Measurements from ENCODE around the gene PDCD11. TPM values are rescaled to one million over a fixed set of nuclear protein-coding genes. Genes with fewer than 3 reads are reported as not detected.
A peak's percentile ranks its signal among the peaks of the same experiment; 100 is the strongest.

PDCD11 gene
- total RNA-seq, 4 donors from 2014 or later, result 12.0 to 17.4 (median 15.0) TPM

GRCh38 chr10:103492655-103493261 is 96.3 kb downstream of the PDCD11 start:
- Histone ChIP-seq H3K4me1 (peaks cover 19 to 29% (median 21%) of the 10 kb centered on the region in 4 donors), H3K9me3 (no peaks in the 10 kb centered on the region), H3K36me3 (no peaks in the 10 kb centered on the region), H3K27me3 (peaks cover 0 to 39% (median 12%) of the 10 kb centered on the region in 4 donors), H3K27ac (replicated peaks in 1 of 4) (no peak overlapping the region), H3K4me3 (peak overlapping the region in 3 of 4 donors; percentile 62 to 67 (median 65))
- intact Hi-C loops (cut with DNase I), result no loop called here
- no peak for TF ChIP-seq EP300 (IDR thresholded peaks at IDR 0.05)
- TF ChIP-seq POLR2A (IDR thresholded peaks at IDR 0.05; ENCODE audit: low read depth), result no peak
- no peak for TF ChIP-seq POLR2AphosphoS5 (IDR thresholded peaks at IDR 0.05)
- WGBS, result 94% methylated on average over 1 of the region's 5 CpGs
- no peak for DNase-seq (ENCODE audit: extremely low spot score)

- H3K4me3 ChIP-seq, result peak within 1 kb of the TSS; percentile 62 to 70 (median 66)
- WGBS, result 7% methylated on average over 30 of the region's 65 CpGs
- H3K27me3 ChIP-seq, result peaks cover 0 to 46% (median 12%) of the 10 kb centered on the region in 4 donors
- DNase-seq (ENCODE audit: extremely low spot score), result no peak
- H3K36me3 ChIP-seq, result no peaks in the 10 kb centered on the region
- H3K27ac ChIP-seq (replicated peaks in 1 of 4), result no peak within 1 kb of the TSS
- no peaks in the 10 kb centered on the region for H3K9me3 ChIP-seq
- TF ChIP-seq EP300 (IDR thresholded peaks at IDR 0.05) (no peak), CTCF (IDR thresholded peaks at IDR 0.05) (no peak), POLR2AphosphoS5 (IDR thresholded peaks at IDR 0.05) (no peak), POLR2A (IDR thresholded peaks at IDR 0.05; ENCODE audit: low read depth) (no peak)
- peaks cover 19 to 29% (median 21%) of the 10 kb centered on the region in 4 donors for H3K4me1 ChIP-seq
- intact Hi-C loops (cut with DNase I), result no loop called here
These were observed 97.0 kb downstream of the PDCD11 start, which contains the start of gene NEURL1 for GRCh38 chr10:103493362-103493915. TSS of gene NEURL1 (plus strand) at chr10:103493705. CDS start at chr10:103494388, 683 bp downstream.

- intact Hi-C loops (cut with DNase I), result no loop called here
- 33% methylated on average over 4 of the region's 92 CpGs for WGBS
- Histone ChIP-seq H3K27me3 (peaks cover 0 to 47% (median 12%) of the 10 kb centered on the region in 4 donors), H3K36me3 (no peaks in the 10 kb centered on the region), H3K27ac (replicated peaks in 1 of 4) (no peak overlapping the region), H3K9me3 (no peaks in the 10 kb centered on the region), H3K4me1 (peaks cover 19 to 29% (median 21%) of the 10 kb centered on the region in 4 donors), H3K4me3 (peak overlapping the region; percentile 62 to 70 (median 66))
- DNase-seq (ENCODE audit: extremely low spot score), result no peak
- TF ChIP-seq POLR2A (IDR thresholded peaks at IDR 0.05; ENCODE audit: low read depth), result no peak
- no peak for TF ChIP-seq EP300 (IDR thresholded peaks at IDR 0.05)
- no peak for TF ChIP-seq POLR2AphosphoS5 (IDR thresholded peaks at IDR 0.05)
- no peak for TF ChIP-seq CTCF (IDR thresholded peaks at IDR 0.05)
These were observed 97.8 kb downstream of the PDCD11 start for GRCh38 chr10:103493916-103494877.

GRCh38 chr10:103495321-103495720 is 98.9 kb downstream of the PDCD11 start:
- Histone ChIP-seq H3K9me3 (no peaks in the 10 kb centered on the region), H3K4me3 (no peak overlapping the region), H3K4me1 (peaks cover 19 to 29% (median 21%) of the 10 kb centered on the region in 4 donors), H3K27me3 (peaks cover 0 to 53% (median 12%) of the 10 kb centered on the region in 4 donors), H3K27ac (replicated peaks in 1 of 4) (no peak overlapping the region), H3K36me3 (no peaks in the 10 kb centered on the region)
- 97% methylated on average over 3 of the region's 3 CpGs for WGBS
- no peak for DNase-seq (ENCODE audit: extremely low spot score)
- intact Hi-C loops (cut with DNase I), result no loop called here
- no peak for TF ChIP-seq POLR2A (IDR thresholded peaks at IDR 0.05; ENCODE audit: low read depth)
- TF ChIP-seq CTCF (IDR thresholded peaks at IDR 0.05), result no peak
- no peak for TF ChIP-seq POLR2AphosphoS5 (IDR thresholded peaks at IDR 0.05)
- TF ChIP-seq EP300 (IDR thresholded peaks at IDR 0.05), result no peak

Other genes with a start within 250 kb of the PDCD11 start
- 10 to 100 TPM; 49.3 to 85.3 (median 66.0) TPM for gene NT5C2, start 203.4 kb upstream of the PDCD11 start, total RNA-seq
- under 1 TPM in 1 of 4 donors, not detected in 3; 0.17 TPM for gene RPEL1, start 150.7 kb upstream of the PDCD11 start, total RNA-seq
- 1 to 10 TPM; 1.6 to 3.1 (median 2.3) TPM for gene INA, start 119.5 kb upstream of the PDCD11 start, total RNA-seq
- gene PCGF6, start 45.5 kb upstream of the PDCD11 start, total RNA-seq, result 10 to 100 TPM; 11.9 to 17.7 (median 13.1) TPM
- 1 to 10 TPM; 2.3 to 7.4 (median 4.5) TPM for gene TAF5, start 28.6 kb upstream of the PDCD11 start, total RNA-seq
- gene ATP5MK, start 151 bp upstream of the PDCD11 start, total RNA-seq, result 100 to 1,000 TPM; 199 to 591 (median 327) TPM
- gene CALHM2, start 55.7 kb downstream of the PDCD11 start, total RNA-seq, result 10 to 100 TPM; 44.4 to 69.9 (median 62.8) TPM
- not detected for gene CALHM1, start 62.3 kb downstream of the PDCD11 start, total RNA-seq
- gene CALHM3, start 82.6 kb downstream of the PDCD11 start, total RNA-seq, result not detected
- gene NEURL1, start 97.1 kb downstream of the PDCD11 start, total RNA-seq, result under 1 TPM; 0.39 to 0.63 (median 0.46) TPM

All from esophagus muscularis mucosa (tissue), 4 donors.